Measurements from ENCODE around the gene RNF11. TPM values are rescaled to one million over a fixed set of nuclear protein-coding genes. Genes with fewer than 3 reads are reported as not detected.
A peak's percentile ranks its signal among the peaks of the same experiment; 100 is the strongest.

RNF11 gene
- total and polyA plus RNA-seq, 2 of the 8 experiments (the other 6 are each of a cell fraction or from before 2014, with no cell fraction given) = 49.6 to 54.2 TPM

DNA sequence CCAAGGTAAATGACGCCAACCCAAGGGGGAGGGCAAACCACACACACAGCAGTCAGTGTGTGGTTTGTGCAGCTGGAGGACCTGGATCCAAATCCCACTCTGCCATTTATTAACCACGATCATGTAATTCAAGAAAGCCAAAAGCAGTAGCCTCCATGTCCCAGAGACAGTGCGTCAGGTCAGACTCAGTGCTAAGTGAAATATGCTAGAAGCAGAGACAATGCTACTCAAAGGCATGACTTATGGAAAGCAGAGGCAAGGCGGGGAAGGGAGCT, 80.7 kb downstream of the RNF11 start:
- Histone ChIP-seq H4K91ac (replicated peaks; ENCODE audit: insufficient read length, low read length) (no peak overlapping the region), H4K8ac (ENCODE audit: extremely low read depth, insufficient read depth, low read length) (no peak overlapping the region), H3K23me2 (ENCODE audit: low read depth, low read length) (no peaks in the 10 kb centered on the region), H4K20me1 (replicated peaks in 1 of 2; ENCODE audit: control insufficient read depth in 1 of 2, insufficient read depth in 2 of 2, low read length in 2 of 2) (no peaks in the 10 kb centered on the region), H3K9ac (replicated peaks in 1 of 4; ENCODE audit: extremely low read depth in 1 of 4, low read depth in 3 of 4, low read length in 3 of 4) (no peak overlapping the region), H3K23ac (ENCODE audit: insufficient read length) (no peak overlapping the region), H3K56ac (replicated peaks; ENCODE audit: insufficient read length, low read depth, low read length) (no peak overlapping the region), H4K5ac (ENCODE audit: insufficient read length, low read depth, low read length) (no peak overlapping the region), H3K14ac (ENCODE audit: insufficient read length) (no peak overlapping the region), H3K27ac (ENCODE audit: low read depth, low read length) (no peak overlapping the region), H2BK12ac (ENCODE audit: low read depth, low read length) (0 out of 2 replicates have a peak overlapping the region, but pooled peaks have one; percentile 5), H3K79me1 (ENCODE audit: low read depth, low read length) (no peaks in the 10 kb centered on the region), H2AFZ (ENCODE audit: low read length) (no peak overlapping the region), H3K79me2 (ENCODE audit: control insufficient read depth in 1 of 2, insufficient read depth in 2 of 2, low read length in 2 of 2) (no peaks in the 10 kb centered on the region), H2BK120ac (replicated peaks; ENCODE audit: low read depth, low read length) (no peak overlapping the region), H2AK5ac (ENCODE audit: low read depth, low read length) (no peak overlapping the region), H3K27me3 (replicated peaks in 1 of 4; ENCODE audit: control insufficient read depth in 3 of 4, extremely low read depth in 1 of 4, insufficient read depth in 3 of 4, low read length in 3 of 4) (no peaks in the 10 kb centered on the region), H3K36me3 (ENCODE audit: control insufficient read depth in 2 of 4, insufficient read depth in 4 of 4, low read length in 3 of 4) (no peaks in the 10 kb centered on the region), H3K4me2 (ENCODE audit: insufficient read depth in 1 of 2, low read depth in 2 of 2, low read length in 2 of 2) (no peak overlapping the region), H3K9me3 (ENCODE audit: insufficient read depth in 2 of 2, low read depth in 1 of 2, low read length in 1 of 2) (no peaks in the 10 kb centered on the region), H3K4me3 (ENCODE audit: extremely low read depth in 1 of 4, insufficient read depth in 2 of 4, low read depth in 3 of 4, low read length in 4 of 4) (no peak overlapping the region), H3K4ac (replicated peaks; ENCODE audit: insufficient read length, low read depth, low read length) (no peak overlapping the region), H3K18ac (ENCODE audit: extremely low read depth, low read length) (no peak overlapping the region), H3K4me1 (replicated peaks in 1 of 4; ENCODE audit: control insufficient read depth in 3 of 4, insufficient read depth in 4 of 4, low read length in 3 of 4) (peaks cover 0 to 10% (median 1%) of the 10 kb centered on the region in 4 experiments; a peak in 3 of 7 replicates), H2BK15ac (ENCODE audit: low read length) (no peak overlapping the region), H2BK20ac (ENCODE audit: low read length) (no peak overlapping the region), H2BK5ac (ENCODE audit: low read depth, low read length) (no peak overlapping the region)
- WGBS, 2 experiments (ENCODE audit: extremely low coverage in 1 of 2, insufficient coverage in 1 of 2, insufficient read length in 1 of 2, insufficient replicate concordance in 2 of 2, low coverage in 1 of 2, low lambda C conversion rate in 2 of 2, missing lambda C conversion rate in 1 of 2) = 87% methylated on average over 4 of the region's 4 CpGs; no CpG with 5 or more reads in 1 of the 2 experiments
- CTCF ChIA-PET (ENCODE audit: partially characterized antibody) = interaction anchor here (1.0 to 2.3 kb wide), 4 partner anchors 10 to 27 kb away, joined by 3 to 8 read pairs (median 5); no protein-coding TSS in a partner anchor
- no peak for TF ChIP-seq ZNF274 (IDR thresholded peaks at IDR 0.05; ENCODE audit: borderline replicate concordance, extremely low read depth, low read length)
- no peak for TF ChIP-seq YY1 (IDR thresholded peaks at IDR 0.05; ENCODE audit: low read depth, low read length)
- POLR2A ChIA-PET (ENCODE audit: partially characterized antibody) = interaction anchor here (0.5 kb wide), 1 partner anchor 64 kb away, joined by 4 read pairs; no protein-coding TSS in a partner anchor
- DNase-seq (ENCODE audit: low read depth in 1 of 2, low spot score in 2 of 2) (no peak), FAIRE-seq (no peak)
